HG03064 (cell line): ENCODE results near the gene IL36G.

Source experiments
- ATAC-seq: cut with Tn5 transposase; IDR thresholded peaks from one replicate; pipeline ENCODE4 v1.9.1; 2021; ENCODE audit warnings: low read depth; ENCODE audit not compliant: unreplicated experiment

The IL36G gene

GRCh38 chr2:112967023-112967422, 10.8 kb upstream of the IL36G start:
- no peak for ATAC-seq

- no peak for ATAC-seq
These were observed 5.3 kb upstream of the IL36G start for GRCh38 chr2:112972423-112973086.

- ATAC-seq, result no peak
These were observed 4.7 kb upstream of the IL36G start for GRCh38 chr2:112973156-112973555.

- ATAC-seq, result no peak
These were observed 1.9 kb downstream of the IL36G start for GRCh38 chr2:112979731-112980130.

GRCh38 chr2:112980537-112980936, 2.7 kb downstream of the IL36G start:
- no peak for ATAC-seq

- no peak for ATAC-seq
These were observed 7.3 kb downstream of the IL36G start for GRCh38 chr2:112985090-112985489.

- no peak for ATAC-seq
These were observed 11.8 kb downstream of the IL36G start for GRCh38 chr2:112989611-112990010.

GRCh38 chr2:112993831-112994230, 16.0 kb downstream of the IL36G start:
- no peak for ATAC-seq

GRCh38 chr2:112994648-112995047, 16.8 kb downstream of the IL36G start:
- ATAC-seq, result no peak

GRCh38 chr2:112995346-112995920, 17.6 kb downstream of the IL36G start:
- ATAC-seq, result no peak

GRCh38 chr2:112996635-112997034, 18.8 kb downstream of the IL36G start:
- no peak for ATAC-seq

GRCh38 chr2:112997151-112997550, 19.3 kb downstream of the IL36G start:
- no peak for ATAC-seq

- no peak for ATAC-seq
These were observed 22.6 kb downstream of the IL36G start for GRCh38 chr2:113000436-113000835.

- no peak for ATAC-seq
These were observed 24.9 kb downstream of the IL36G start for GRCh38 chr2:113002677-113003076.

- no peak for ATAC-seq
These were observed 27.3 kb downstream of the IL36G start, which contains the start of gene IL36A for GRCh38 chr2:113005030-113005509. Gene IL36A (plus strand): TSS chr2:113005459. CDS start chr2:113005872, 413 bp downstream.

GRCh38 chr2:113007250-113007649, 29.4 kb downstream of the IL36G start:
- ATAC-seq, result no peak

GRCh38 chr2:113009622-113010021, 31.8 kb downstream of the IL36G start:
- ATAC-seq, result no peak

- no peak for ATAC-seq
These were observed 32.3 kb downstream of the IL36G start for GRCh38 chr2:113010088-113010487.

- no peak for ATAC-seq
These were observed 33.3 kb downstream of the IL36G start for GRCh38 chr2:113011108-113011507.

- no peak for ATAC-seq
These were observed 34.9 kb downstream of the IL36G start for GRCh38 chr2:113012436-113013335.

GRCh38 chr2:113013336-113013661, 35.5 kb downstream of the IL36G start:
- ATAC-seq, result no peak
